ENCODE results near the gene HGFAC.
A peak's percentile ranks its signal among the peaks of the same experiment; 100 is the strongest.

HGFAC gene

GRCh38 chr4:3427134-3427476 is 14.7 kb upstream of the HGFAC start:
- DNase-seq = no peak

DNA sequence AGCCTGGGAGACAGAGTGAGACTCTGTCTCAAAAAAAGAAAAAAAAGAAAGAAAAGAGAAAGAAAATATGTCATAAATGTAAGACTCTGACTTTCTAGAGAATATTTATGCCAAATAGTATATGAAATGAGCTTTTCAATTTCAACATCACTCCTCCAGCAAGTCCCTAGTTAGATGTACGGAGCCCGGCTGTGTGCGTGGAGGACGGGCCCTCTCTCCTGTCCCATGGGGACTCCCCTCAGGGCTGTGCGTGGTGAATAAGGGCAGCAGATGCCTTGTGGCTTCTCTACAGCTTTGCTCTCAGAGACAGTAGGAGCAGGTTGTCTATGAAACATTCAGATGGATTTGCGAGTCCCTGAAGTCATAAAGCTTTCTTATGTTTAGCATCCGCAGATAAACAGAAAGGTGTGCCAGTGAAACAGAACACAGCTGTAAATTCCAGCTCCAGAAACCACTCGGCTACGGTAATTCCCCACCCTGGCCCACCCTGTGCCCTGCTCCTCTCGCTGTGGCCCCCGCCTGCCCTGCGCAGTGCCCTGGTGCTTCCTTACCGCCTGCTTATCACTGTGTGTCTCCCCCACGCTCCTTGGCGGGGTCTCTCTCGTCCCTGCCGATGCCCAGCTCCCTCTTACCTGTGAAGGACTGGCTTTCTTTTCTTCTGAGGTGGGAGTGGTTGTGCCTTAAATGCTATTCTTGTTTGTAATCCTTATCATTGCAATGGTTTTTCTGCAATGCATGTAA is 13.9 kb upstream of the HGFAC start:
- no peak for DNase-seq

DNA sequence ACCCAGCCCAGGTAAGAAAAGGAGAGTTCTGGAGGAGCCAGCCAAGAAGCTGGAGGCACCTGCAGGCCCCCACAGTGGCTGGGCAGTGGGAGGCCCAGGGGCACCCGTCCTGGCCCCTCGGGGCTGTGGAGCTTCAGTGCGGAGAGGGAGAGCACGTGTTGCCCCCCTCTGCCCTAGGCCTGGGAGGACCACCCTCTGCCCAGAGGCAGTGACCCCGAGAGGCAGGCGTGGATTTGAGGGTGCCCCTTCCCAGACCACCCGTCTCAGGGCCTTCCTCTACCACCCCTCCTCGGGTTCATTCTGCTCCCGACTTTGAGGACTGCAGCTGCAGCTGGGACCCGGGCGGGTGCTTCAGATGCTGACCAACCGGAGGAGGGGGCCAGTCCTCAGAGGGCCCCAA is 12.1 kb upstream of the HGFAC start:
- no peak for DNase-seq

DNA sequence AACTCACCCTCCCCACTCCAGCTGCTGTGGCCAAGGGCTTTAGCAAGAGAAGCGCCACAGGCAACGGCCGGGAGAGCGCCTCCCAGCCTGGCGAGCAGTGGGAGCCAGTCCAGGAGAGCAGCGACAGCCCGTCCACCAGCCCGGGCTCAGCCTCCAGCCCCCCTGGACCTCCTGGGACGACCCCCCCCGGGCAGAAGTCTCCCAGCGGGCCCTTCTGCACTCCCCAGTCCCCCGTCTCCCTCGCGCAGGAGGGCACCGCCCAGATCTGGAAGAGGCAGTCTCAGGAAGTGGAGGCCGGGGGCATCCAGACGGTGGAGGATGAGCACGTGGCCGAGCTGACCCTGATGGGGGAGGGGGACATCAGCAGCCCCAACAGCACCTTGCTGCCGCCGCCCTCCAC is 11.2 kb upstream of the HGFAC start:
- DNase-seq = no peak

- no peak for DNase-seq
Measured at GRCh38 chr4:3431446-3431993, 10.2 kb upstream of the HGFAC start.

DNA sequence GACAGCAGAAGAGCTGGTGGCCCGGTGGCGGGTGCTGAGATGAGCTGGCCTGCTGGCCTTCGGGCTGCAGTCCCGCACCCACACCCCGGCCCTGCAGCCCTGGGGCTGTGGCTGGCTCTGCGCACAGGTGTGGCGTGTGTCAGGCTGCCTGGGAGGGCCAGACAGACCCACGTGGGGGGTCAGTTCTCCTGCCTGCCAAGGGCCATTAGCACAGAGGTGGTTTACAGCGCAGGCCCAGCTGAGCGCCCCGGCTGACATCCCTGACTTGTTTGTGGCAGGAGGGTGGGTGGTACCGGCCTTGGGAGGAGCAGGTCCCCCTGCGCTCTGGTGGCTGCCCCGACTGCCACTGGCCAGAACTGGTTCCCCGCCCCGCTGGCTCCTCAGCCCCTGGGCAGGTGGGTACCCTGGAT is 9.4 kb upstream of the HGFAC start:
- no peak for DNase-seq

DNA sequence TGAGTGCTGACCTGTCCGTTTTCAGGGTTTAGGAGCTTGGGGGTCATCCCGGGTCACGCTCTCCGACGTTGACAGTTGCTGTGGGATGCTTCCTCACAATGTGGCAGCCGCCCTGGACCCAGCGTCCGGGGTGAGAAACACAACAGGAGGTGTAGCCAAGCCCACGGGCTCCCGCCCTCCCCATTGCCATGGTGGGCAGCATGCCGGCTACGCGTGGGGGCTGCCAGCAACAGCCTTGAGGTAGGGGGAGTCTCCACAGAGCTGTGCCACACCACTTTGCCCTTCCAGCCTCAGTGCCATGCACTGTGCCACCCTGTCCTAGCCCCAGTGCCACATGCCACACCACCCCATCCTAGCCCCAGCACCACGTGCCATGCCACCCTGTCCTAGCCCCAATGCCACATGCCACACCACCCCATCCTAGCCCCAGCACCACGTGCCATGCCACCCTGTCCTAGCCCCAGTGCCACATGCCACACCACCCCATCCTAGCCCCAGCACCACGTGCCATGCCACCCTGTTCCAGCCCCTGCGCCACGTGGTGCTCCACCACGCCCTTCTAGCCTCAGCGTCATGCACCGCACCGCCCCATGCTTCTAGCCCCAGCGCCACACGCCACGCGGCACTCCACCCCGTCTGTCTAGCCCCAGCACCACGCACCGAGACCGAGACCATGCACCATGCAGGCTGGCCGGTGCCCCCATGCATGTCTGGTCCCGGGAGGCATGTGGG is 8.5 kb upstream of the HGFAC start:
- DNase-seq = no peak

- no peak for DNase-seq
Measured at GRCh38 chr4:3434881-3435685, 6.7 kb upstream of the HGFAC start.

DNA sequence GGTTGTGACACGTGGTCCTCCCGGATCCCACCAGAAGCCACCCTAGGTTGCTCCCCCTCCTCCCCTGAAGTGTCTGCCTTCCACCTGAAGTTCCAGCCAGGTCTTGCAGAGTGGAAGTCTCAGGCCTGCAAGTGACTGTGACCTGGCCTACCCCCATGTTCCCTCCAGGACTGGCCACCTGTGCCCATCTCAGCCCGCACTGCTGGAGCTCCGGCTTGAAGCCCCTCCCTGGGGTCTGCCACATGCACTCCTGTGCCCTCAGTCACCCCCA is 6.1 kb upstream of the HGFAC start:
- DNase-seq = no peak

- DNase-seq = no peak
Measured at GRCh38 chr4:3436048-3436797, 5.5 kb upstream of the HGFAC start.

GRCh38 chr4:3436798-3437581 is 4.8 kb upstream of the HGFAC start:
- peak; percentile 45 for DNase-seq

- DNase-seq = no peak
Measured at GRCh38 chr4:3437582-3437936, 4.2 kb upstream of the HGFAC start.

- DNase-seq = no peak
Measured at GRCh38 chr4:3437998-3438846, 3.5 kb upstream of the HGFAC start.

DNA sequence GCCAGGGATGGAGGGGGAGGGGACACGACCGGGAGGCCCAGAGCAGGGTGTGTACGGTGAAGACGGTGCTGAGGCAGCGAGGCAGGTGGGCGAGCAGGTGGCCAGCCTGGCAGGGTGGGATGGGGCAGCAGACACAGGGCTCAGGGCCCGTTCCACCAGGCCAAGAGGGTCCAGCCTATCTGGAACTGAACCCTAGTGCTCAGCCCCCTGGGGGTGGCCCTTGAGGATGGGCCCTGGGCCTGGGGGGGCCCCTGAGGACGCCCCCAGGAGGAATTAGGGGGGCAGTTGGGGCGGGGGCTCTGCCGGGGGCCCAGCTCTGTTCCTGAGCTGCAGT is 3.0 kb upstream of the HGFAC start:
- DNase-seq = no peak

DNA sequence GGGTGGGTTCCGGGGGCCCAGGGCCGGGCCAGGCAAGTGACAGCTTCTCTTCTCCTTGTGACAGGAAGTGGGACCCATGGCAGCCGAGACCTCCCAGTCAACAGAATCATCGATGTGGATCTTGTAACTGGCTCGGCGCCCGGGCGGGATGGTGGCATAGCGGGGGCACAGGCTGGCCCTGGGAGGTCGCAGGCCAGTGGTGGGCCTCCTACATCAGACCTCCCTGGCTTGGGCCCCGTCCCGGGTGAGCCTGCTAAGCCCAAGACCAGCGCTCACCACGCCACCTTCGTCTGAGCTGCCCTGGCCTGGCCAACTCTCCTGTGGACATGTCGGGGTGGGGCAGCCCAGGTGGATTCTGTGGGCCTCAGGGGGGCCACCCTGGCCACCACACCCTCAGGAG is 2.4 kb upstream of the HGFAC start:
- no peak for DNase-seq

DNA sequence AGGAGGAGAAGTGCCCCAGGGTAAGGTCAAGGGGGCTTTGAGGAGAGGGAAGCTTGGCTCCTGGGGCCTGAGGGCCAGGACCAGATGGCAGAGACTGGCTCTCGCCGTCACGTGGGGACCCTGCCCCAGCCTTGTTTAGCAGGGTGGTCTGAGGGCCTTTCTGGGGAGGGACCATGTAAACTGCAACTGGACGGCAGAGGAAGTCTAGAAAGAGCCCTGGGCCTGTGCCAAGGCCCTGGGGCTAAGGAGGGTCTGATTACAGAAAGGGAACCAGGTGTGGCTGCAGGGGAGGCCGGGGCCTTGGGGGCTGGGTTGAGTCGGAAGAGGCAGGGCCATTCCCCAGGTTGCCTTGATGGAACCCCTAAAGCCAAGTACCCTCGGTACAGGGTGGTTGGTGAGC is 1.8 kb upstream of the HGFAC start:
- no peak for DNase-seq

- no peak for DNase-seq
Measured at GRCh38 chr4:3440979-3441500, 728 bp upstream of the HGFAC start.

GRCh38 chr4:3442460-3442958 is 741 bp downstream of the HGFAC start:
- DNase-seq = no peak

DNA sequence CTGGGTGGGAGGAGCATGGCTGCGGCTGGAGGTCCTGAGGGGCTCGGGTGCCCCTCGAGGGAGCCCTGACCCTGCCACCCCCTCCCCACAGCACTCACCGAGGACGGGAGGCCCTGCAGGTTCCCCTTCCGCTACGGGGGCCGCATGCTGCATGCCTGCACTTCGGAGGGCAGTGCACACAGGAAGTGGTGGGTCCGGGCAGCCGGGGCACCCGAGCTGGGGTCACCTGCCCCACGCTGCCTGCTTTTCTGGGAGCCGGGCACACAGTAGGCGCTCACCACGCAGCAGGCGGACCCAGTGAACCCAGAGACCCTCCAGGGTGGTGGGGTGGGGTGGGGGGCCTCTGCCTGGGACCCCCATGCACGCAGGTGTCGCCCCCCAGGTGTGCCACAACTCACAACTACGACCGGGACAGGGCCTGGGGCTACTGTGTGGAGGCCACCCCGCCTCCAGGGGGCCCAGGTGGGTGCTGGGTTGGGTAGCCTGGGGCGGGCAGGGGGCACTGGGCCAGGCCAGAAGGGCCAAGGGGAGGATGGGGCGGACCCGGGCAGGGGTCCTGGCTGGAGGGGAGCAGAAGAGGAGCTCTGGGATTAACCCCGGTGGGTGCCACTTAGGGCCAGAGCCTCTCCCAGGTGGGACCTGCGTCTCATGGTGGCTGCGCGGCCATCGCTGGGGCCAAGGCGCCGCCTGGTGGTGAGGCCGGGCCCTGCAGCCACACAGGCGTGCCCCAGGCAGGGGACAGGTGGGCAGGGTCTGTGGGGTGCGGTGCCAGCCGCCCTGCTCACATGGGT is 1.4 kb downstream of the HGFAC start:
- no peak for DNase-seq

- DNase-seq = no peak
Measured at GRCh38 chr4:3443750-3444309, 2.1 kb downstream of the HGFAC start.

Data from NCI-H446 treated with DMSO at 0.1 percent for 48 hours (cell line).